DMS114 treated with DMSO at 0.1 percent for 48 hours (cell line): ENCODE results near the gene CNTNAP3B.
"Not testable (repeated sequence)": the region's sequence is repeated elsewhere in the genome, so short reads cannot be mapped to it uniquely, and the experiment has no call there.

ENCODE experiments used
- DNase-seq: peaks from one replicate; lab custom pipeline; 2025; ENCODE audit not compliant: unreplicated experiment; lab: John Stamatoyannopoulos, UW

The CNTNAP3B gene

DNA sequence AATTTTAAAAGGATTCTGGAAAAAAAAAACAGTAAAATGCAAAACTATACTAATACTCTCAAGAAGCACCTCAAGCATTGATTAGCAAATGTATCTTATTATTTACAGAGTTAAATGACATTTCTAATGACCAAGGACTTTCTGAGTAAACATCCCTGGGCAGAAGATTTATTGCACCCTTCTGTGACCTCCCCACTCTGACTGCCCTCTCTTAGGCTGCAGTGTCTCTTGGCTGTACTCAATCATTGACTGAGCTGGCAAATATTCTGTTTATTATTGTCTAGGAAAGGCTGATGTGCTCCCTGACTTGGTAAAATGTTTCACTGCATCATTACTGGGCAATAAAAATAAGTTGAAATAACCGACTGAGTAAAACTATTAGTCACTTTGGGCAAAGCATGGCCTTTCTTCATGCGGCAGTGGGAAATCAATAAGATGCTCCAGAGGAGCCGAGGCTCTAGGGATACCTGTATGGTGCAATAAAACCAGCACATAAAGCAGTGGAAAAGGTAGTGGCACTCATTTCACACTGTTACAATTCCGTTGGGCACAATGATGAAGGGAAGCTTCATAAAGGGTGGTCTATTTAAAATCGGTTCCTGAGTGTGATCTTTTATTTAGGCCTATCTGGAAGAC lies 151.1 kb downstream of the CNTNAP3B start:
- not testable (repeated sequence) for DNase-seq

DNA sequence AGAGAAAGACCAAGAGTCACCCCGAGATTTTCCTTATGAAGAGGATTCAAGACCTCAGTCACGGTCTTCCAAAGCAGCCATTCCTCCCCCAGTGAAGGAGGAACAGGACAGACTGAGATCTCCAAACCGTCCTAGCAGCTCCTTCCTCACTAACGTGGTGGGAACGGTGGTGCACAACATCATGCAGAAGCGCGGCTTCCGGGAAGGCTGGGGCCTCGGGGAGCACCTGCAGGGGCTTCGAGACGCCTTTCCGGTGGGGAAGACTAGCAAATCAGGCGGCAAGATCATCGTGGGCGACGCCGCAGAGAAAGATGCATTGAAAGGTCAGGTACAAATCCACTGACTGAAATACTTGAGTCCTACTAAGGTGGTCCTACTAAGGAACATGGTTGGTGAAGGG lies 154.3 kb downstream of the CNTNAP3B start:
- not testable (repeated sequence) for DNase-seq

DNA sequence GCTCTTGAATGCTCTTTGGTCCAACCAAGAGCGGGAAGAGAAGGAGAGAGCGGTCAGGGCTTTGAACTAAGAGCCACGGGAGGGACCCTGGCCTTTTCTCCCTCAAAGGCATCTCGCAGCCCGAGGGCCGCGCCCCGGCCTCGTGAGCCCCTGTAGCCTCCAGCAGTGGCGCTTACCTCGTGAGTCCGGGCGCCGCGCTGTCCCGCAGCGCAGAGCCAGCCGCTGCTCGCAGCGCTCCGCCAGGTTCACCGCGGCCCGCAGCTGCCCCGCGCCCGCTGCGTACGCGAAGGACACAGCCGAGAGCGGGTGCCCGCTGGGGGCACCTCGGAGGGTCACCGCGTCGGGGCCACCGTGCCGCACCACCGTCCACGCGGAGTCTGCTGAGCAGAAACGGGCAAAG lies 176.2 kb downstream of the CNTNAP3B start:
- DNase-seq: not testable (repeated sequence)

DNA sequence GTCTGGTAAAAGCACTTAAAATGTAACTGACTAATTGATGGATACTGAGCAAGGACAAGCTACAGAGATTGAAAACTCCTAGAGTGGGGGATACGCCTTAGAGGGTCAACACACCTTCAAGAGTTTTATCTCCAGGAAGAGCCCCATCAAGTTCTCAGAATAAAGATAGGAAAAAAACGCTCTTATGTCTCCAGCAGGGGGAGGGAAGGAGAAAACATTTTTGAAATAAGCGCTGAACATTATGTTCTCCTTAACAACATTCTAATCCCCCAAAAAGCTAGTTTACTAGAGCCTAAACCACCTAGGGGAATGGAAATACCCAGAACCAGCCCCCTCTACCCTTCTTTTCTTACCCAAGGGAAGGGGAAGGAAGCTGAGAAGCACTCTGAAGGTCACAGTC lies 187.5 kb downstream of the CNTNAP3B start:
- not testable (repeated sequence) for DNase-seq

DNA sequence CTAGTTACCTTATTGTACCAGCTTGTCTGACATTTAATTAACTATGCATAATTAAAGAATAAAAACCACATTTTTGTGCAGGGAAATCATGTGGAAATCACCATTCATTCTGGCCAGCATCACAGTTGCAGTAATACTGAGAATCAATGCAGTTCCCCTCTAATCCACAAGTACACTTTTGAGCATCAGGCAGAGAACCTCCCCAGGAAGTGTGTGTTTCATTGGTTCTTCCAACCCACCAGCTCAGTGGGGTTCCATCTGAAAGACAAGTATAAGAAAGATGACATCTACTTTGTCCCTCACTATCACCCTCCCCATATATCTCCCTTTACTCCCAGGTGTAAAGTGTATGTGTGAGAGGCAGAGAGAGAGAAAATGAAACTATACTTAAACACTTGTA lies 191.1 kb downstream of the CNTNAP3B start:
- not testable (repeated sequence) for DNase-seq

DNA sequence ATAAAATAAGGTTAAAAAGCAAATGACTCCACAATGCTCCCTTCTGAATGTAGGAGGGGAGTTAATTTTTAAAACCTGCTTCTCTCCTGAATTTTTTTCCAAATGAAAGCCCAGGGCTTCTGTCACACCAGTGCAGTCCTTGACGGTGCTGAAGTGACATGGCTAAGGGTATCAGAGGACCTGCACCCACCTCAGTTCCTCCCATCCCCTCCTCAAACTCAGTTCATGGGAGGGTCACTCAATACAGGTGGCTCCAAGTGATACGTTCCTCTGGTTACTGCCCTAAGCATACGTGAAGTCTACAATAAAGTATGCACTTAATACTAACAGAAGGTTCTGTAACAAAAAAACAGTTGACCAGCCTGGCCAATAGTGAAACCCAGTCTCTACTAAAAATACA lies 193.5 kb downstream of the CNTNAP3B start:
- not testable (repeated sequence) for DNase-seq

DNA sequence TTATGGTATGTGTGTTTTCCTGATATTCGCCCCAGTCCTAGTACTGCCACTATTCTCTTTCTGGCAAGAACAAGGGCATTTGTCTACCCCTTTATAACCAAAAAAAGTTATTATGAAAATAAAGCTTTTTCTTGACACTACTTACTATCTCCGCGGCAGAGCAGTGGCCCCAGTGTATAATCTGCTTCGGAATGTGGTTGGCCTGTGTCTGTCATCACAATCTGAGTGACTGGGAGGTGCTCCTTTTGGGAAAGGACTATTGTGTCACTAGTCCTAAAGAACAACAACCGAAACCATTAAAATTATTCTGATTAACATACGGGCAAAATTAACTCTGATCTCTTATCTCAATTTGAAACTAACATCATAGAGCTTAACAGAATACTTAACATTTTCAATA lies 200.1 kb downstream of the CNTNAP3B start:
- DNase-seq: not testable (repeated sequence)

DNA sequence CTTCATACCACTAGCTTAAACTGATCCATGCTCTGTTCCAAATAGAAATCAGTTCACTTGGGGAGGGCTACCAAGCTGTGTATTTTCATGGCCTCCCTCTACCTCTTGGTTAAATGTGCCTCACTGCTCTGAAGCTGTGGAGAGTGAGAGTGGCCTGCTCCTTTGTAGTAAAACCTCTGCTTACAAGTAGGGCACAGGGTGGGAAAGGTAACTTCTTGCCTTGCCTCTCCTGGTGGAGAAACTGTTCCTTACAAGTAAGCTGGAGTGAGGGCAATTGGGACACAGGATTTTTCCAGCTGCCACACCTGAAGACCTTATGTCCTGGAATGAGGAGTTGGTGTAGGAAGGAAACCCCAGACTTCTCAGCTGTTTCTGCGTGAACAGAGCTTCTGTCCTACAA lies 211.9 kb downstream of the CNTNAP3B start:
- DNase-seq: not testable (repeated sequence)

DNA sequence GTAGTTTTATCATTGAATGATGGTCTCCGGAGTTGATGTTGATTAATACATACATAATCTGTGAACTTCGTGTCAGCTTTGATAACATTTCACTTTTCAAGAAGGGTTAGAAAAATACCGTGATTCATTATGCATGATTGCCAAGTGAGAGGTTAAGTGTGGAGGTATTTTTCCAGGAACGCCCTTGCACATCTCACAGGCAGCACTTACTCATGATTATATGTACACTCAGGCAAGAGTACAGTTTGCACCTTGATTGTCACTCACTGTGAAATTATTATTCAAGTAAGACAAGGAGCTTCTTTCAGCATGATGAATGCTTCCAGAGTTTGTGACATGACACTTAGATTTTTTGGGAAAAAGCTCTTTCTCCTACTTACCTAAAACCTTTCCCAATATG lies 223.7 kb downstream of the CNTNAP3B start:
- DNase-seq: not testable (repeated sequence)

DNA sequence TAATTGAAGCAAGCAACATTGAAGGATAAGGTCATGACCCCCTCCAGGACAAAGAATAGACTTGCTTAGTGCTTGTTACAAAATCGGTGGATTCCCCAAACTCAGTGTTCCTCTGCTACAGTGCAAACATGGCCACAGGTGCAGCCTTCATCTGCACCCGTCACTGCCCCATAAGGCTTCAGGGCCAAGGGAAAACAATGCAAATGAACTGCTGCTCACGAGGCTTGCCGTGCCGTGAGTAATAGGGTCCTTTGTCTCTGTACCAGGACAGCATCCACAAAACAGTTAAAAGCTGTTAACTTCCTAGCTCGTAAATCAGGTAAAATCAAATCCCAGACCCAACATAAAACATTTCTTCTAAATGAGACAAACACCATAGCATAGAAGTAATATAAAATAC lies 226.5 kb downstream of the CNTNAP3B start:
- DNase-seq: not testable (repeated sequence)

DNA sequence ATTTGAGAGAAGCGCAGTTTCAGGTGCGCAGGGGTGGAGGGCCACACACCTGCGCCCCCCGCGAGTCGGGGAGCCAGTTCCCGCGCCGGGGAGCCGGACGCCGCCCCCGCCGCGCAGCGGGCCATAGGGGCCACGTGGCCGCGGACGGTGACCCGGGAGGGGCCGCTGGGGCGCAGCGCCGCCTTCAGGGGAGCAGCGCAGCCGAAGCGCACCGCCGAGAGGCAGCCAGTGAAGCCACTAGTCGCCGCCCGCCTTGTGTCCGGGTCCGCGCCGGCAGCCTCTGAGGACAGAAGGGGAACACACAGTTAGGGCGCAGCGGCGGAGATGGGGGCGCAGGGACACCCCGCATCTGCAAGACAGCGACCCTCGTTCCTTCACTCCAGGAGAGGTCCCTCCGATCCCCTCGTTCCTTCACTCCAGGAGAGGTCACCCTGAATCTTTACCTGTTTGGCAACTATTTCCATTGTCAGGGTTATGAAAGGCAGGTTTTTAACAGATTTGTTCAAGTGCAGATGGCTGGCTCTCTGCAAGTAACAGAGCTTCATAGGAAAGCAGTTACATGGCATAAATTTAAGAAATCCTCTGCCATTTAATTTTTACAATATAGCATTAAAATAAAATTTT lies 230.4 kb downstream of the CNTNAP3B start:
- not testable (repeated sequence) for DNase-seq

DNA sequence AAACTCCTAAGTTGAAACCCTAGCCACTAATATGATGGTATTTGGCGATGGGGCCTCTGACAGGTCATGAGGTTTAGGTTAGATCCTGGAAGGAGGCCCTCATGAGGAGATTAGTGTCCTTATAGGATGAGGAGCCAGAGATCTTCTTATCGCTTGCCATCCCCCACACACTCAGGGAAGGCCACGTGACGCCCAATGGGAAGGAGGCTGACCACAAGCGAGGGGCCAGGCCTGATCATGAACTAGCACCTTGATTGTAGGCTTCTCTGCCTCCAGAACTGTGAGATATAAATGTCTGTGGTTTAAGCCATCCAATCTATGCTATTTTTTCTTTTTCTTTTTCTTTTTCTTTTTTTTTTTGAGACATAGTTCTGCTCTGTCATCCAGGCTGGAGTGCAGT lies 254.7 kb downstream of the CNTNAP3B start:
- DNase-seq: not testable (repeated sequence)

DNA sequence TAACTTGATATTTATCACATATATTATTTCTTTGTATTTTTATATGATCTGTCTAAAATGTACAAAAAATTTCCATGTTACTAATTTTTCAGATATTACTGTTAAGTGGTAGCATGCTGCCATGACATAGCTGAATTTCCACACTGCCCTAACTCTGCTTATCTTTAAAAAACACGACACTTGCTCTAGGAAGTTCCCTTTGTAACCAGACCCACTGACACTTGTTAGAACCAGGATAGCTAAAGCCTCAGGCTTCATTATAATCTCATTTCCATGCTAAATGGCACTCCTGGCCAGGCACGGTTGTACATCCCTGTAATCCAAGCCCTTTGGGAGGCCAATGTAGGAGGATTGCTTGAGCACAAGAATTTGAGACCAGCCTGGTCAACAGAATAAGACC lies 273.8 kb downstream of the CNTNAP3B start:
- DNase-seq: not testable (repeated sequence)

DNA sequence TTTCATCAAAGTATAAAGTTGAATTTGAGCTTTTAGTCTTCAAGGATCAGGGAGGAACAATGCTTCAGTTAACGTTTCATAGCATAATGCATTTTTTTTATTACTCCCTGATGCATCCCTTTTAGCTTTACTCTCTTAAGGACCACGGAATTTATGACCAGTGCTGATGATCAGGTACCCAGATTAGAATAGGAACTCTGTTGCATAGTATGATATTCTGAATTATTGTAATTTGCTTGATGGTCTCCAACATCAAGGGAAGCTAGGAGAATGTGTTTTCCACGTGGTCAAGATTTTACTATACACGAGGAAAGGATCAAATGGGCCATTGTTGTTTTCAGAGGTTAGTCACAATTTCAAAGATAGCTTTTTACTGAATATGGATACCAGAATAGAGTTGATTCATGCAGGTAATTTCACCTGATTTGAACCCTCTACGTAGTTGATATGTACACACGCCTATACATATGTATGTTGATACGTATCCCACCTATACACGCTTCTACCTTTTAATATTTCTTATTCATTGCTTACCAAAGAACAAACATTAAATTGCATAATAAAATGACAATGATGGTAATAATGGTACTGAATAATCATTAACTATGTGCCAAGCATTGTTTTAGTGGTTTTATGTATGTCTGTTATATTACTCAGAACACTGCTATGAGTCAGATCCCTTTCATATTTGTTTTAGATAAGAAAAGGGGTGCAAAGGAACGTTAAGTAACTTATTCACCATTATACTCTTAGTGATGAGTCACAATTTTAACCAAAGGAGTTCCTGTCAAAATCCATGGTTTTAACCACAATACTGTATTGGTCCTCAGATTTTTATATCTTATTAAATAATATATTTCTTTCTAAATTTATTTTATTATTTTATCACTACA lies 277.1 kb downstream of the CNTNAP3B start:
- not testable (repeated sequence) for DNase-seq

DNA sequence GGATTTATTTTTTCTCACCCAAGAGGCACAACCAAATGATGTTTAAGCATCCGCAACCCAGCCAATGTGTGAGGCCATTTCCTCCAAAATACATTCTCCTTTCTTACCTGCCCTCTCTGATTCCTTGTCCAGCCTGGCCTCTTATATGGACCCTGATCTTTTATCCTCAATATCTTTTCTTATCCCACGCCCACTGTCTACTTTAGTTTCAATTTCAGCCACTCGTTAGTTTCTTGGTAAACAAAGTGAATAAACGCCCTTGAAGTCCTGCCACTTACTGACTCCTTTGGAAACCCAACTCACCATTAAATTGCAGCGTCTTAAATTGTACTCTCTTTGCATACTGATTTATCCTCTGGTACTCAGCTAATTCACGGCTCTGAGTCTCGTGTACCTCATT lies 281.4 kb downstream of the CNTNAP3B start:
- DNase-seq: not testable (repeated sequence)
